Activated naive CD4-positive, alpha-beta T cell treated with anti-CD3 and anti-CD28 coated beads, Interleukin-2, amount 50 U/mL, for 24 hours (primary cell): ENCODE measurements around the gene CMIP.

Source experiments
- H3K27ac Mint-ChIP-seq: one replicate; pipeline ENCODE4 v1.8.0; 2021; ENCODE audit warnings: mild to moderate bottlenecking, mixed read lengths
- H3K27me3 Mint-ChIP-seq: one replicate; pipeline ENCODE4 v1.8.0; 2021; ENCODE audit warnings: mixed read lengths
- H3K36me3 Mint-ChIP-seq: one replicate; pipeline ENCODE4 v1.8.0; 2021; ENCODE audit warnings: mixed read lengths
- H3K4me1 Mint-ChIP-seq: one replicate; pipeline ENCODE4 v1.8.0; 2021; ENCODE audit warnings: mixed read lengths
- H3K4me3 Mint-ChIP-seq: one replicate; pipeline ENCODE4 v1.8.0; 2021; ENCODE audit warnings: mild to moderate bottlenecking, mixed read lengths
- H3K9me3 Mint-ChIP-seq: one replicate; pipeline ENCODE4 v1.8.0; 2021; ENCODE audit warnings: mixed read lengths

CMIP gene

GRCh38 chr16:81610144-81610842 lies 165.7 kb downstream of the CMIP start:
- Mint-ChIP-seq H3K36me3 (peaks cover 5% of the 10 kb centered on the region), H3K9me3 (no peaks in the 10 kb centered on the region), H3K4me3 (no peak overlapping the region), H3K27me3 (no peaks in the 10 kb centered on the region), H3K27ac (no peak overlapping the region), H3K4me1 (peaks cover 8% of the 10 kb centered on the region)

- peaks cover 5% of the 10 kb centered on the region for H3K36me3 Mint-ChIP-seq
- no peak overlapping the region for H3K27ac Mint-ChIP-seq
- no peaks in the 10 kb centered on the region for H3K27me3 Mint-ChIP-seq
- H3K4me3 Mint-ChIP-seq, result no peak overlapping the region
- peaks cover 4% of the 10 kb centered on the region for H3K4me1 Mint-ChIP-seq
- no peaks in the 10 kb centered on the region for H3K9me3 Mint-ChIP-seq
Observed at GRCh38 chr16:81610936-81611335, 166.3 kb downstream of the CMIP start.

- Mint-ChIP-seq H3K27me3 (no peaks in the 10 kb centered on the region), H3K36me3 (peaks cover 5% of the 10 kb centered on the region), H3K4me1 (peaks cover 8% of the 10 kb centered on the region), H3K9me3 (no peaks in the 10 kb centered on the region), H3K27ac (no peak overlapping the region), H3K4me3 (no peak overlapping the region)
Observed at GRCh38 chr16:81611721-81612120, 167.1 kb downstream of the CMIP start.

- H3K27me3 Mint-ChIP-seq, result no peaks in the 10 kb centered on the region
- no peak overlapping the region for H3K4me3 Mint-ChIP-seq
- peaks cover 5% of the 10 kb centered on the region for H3K36me3 Mint-ChIP-seq
- H3K27ac Mint-ChIP-seq, result no peak overlapping the region
- peaks cover 11% of the 10 kb centered on the region for H3K4me1 Mint-ChIP-seq
- no peaks in the 10 kb centered on the region for H3K9me3 Mint-ChIP-seq
Observed at GRCh38 chr16:81612351-81613163, 167.9 kb downstream of the CMIP start.

GRCh38 chr16:81614171-81614570 lies 169.6 kb downstream of the CMIP start:
- no peak overlapping the region for H3K4me3 Mint-ChIP-seq
- no peaks in the 10 kb centered on the region for H3K27me3 Mint-ChIP-seq
- no peaks in the 10 kb centered on the region for H3K9me3 Mint-ChIP-seq
- peaks cover 11% of the 10 kb centered on the region for H3K4me1 Mint-ChIP-seq
- H3K36me3 Mint-ChIP-seq, result peaks cover 5% of the 10 kb centered on the region
- H3K27ac Mint-ChIP-seq, result no peak overlapping the region

GRCh38 chr16:81614654-81615359 lies 170.2 kb downstream of the CMIP start:
- Mint-ChIP-seq H3K4me3 (no peak overlapping the region), H3K27ac (no peak overlapping the region), H3K4me1 (peaks cover 11% of the 10 kb centered on the region), H3K27me3 (no peaks in the 10 kb centered on the region), H3K36me3 (no peaks in the 10 kb centered on the region), H3K9me3 (no peaks in the 10 kb centered on the region)

GRCh38 chr16:81615411-81615810 lies 170.8 kb downstream of the CMIP start:
- Mint-ChIP-seq H3K36me3 (no peaks in the 10 kb centered on the region), H3K27me3 (no peaks in the 10 kb centered on the region)

GRCh38 chr16:81615833-81616232 lies 171.2 kb downstream of the CMIP start:
- H3K27ac Mint-ChIP-seq, result no peak overlapping the region
- H3K4me3 Mint-ChIP-seq, result no peak overlapping the region
- no peaks in the 10 kb centered on the region for H3K9me3 Mint-ChIP-seq
- no peaks in the 10 kb centered on the region for H3K36me3 Mint-ChIP-seq
- no peaks in the 10 kb centered on the region for H3K27me3 Mint-ChIP-seq
- peaks cover 11% of the 10 kb centered on the region for H3K4me1 Mint-ChIP-seq

More at GRCh38 chr16:81615411-81615810, 170.8 kb downstream of the CMIP start:
- Mint-ChIP-seq H3K4me1 (peaks cover 11% of the 10 kb centered on the region), H3K9me3 (no peaks in the 10 kb centered on the region), H3K27ac (no peak overlapping the region), H3K4me3 (no peak overlapping the region)

GRCh38 chr16:81616321-81617020 lies 171.9 kb downstream of the CMIP start:
- Mint-ChIP-seq H3K27ac (no peak overlapping the region), H3K4me3 (peak overlapping the region; percentile 50), H3K27me3 (no peaks in the 10 kb centered on the region), H3K36me3 (no peaks in the 10 kb centered on the region), H3K4me1 (peaks cover 11% of the 10 kb centered on the region), H3K9me3 (no peaks in the 10 kb centered on the region)

GRCh38 chr16:81617021-81617346 lies 172.4 kb downstream of the CMIP start:
- Mint-ChIP-seq H3K27ac (no peak overlapping the region), H3K36me3 (no peaks in the 10 kb centered on the region)

GRCh38 chr16:81618187-81618586 lies 173.6 kb downstream of the CMIP start:
- Mint-ChIP-seq H3K9me3 (no peaks in the 10 kb centered on the region), H3K27ac (no peak overlapping the region), H3K36me3 (no peaks in the 10 kb centered on the region), H3K27me3 (no peaks in the 10 kb centered on the region), H3K4me3 (no peak overlapping the region), H3K4me1 (peaks cover 11% of the 10 kb centered on the region)

More at GRCh38 chr16:81617021-81617346, 172.4 kb downstream of the CMIP start:
- H3K4me1 Mint-ChIP-seq, result peaks cover 11% of the 10 kb centered on the region
- H3K4me3 Mint-ChIP-seq, result peak overlapping the region; percentile 50
- no peaks in the 10 kb centered on the region for H3K9me3 Mint-ChIP-seq
- no peaks in the 10 kb centered on the region for H3K27me3 Mint-ChIP-seq

GRCh38 chr16:81618661-81619060 lies 174.1 kb downstream of the CMIP start:
- no peaks in the 10 kb centered on the region for H3K9me3 Mint-ChIP-seq
- H3K4me3 Mint-ChIP-seq, result no peak overlapping the region
- H3K27me3 Mint-ChIP-seq, result no peaks in the 10 kb centered on the region
- H3K36me3 Mint-ChIP-seq, result no peaks in the 10 kb centered on the region
- peaks cover 15% of the 10 kb centered on the region for H3K4me1 Mint-ChIP-seq
- H3K27ac Mint-ChIP-seq, result no peak overlapping the region

- Mint-ChIP-seq H3K4me3 (no peak overlapping the region), H3K27me3 (no peaks in the 10 kb centered on the region), H3K27ac (no peak overlapping the region), H3K36me3 (no peaks in the 10 kb centered on the region), H3K4me1 (peaks cover 23% of the 10 kb centered on the region), H3K9me3 (no peaks in the 10 kb centered on the region)
Observed at GRCh38 chr16:81620029-81620428, 175.4 kb downstream of the CMIP start.

- Mint-ChIP-seq H3K9me3 (no peaks in the 10 kb centered on the region), H3K27ac (no peak overlapping the region), H3K4me1 (peaks cover 23% of the 10 kb centered on the region), H3K36me3 (no peaks in the 10 kb centered on the region), H3K4me3 (no peak overlapping the region), H3K27me3 (no peaks in the 10 kb centered on the region)
Observed at GRCh38 chr16:81620796-81621195, 176.2 kb downstream of the CMIP start.

GRCh38 chr16:81621496-81621895 lies 176.9 kb downstream of the CMIP start:
- Mint-ChIP-seq H3K36me3 (no peaks in the 10 kb centered on the region), H3K9me3 (no peaks in the 10 kb centered on the region), H3K27me3 (no peaks in the 10 kb centered on the region), H3K4me1 (peaks cover 17% of the 10 kb centered on the region), H3K27ac (no peak overlapping the region), H3K4me3 (no peak overlapping the region)
